ENCODE data around the gene CTXN3. TPM values are rescaled to one million over a fixed set of nuclear protein-coding genes. Genes with fewer than 3 reads are reported as not detected.
"Not testable (repeated sequence)": the region's sequence is repeated elsewhere in the genome, so short reads cannot be mapped to it uniquely, and the experiment has no call there.

Gene CTXN3
- total and polyA plus RNA-seq, 10 of the 15 experiments (the other 5 are each of a cell fraction or from before 2014, with no cell fraction given) = not detected

DNA sequence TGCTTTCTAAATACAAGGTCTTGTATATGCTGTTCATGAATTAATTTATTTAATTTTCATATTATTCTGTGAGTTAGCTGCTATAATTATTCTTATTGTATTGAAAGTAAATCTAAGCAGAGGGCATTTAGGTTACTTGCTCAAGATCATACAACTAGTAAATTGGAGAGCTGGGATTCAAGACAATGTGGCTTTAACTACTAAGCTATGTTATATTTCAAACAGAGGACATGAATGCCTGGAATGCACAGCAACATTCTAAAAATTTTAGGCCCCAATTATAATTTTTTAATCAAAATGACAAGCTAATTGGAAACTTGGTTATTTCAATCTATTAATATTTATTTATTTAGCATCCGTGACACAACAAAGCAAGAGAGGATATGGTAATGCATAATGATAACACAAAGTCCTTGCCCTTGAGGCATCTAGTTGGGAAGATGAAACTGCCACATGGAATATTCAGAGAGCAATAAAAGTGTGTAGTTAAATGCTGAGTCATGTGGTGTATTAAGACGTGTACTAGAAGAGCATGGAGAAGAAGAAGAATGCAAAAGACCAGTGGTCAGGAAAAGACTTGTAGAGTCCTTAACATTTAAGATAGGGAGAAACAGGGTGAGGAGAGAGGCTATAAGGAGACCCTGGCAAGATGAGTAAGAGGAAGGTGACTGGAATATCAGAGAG is 24.4 kb downstream of the CTXN3 start:
- POLR2A ChIA-PET = no interaction called here
- SMC1A ChIA-PET (ENCODE audit: uncharacterized antibody, unreplicated experiment) = interaction anchor here (1.0 to 1.3 kb wide), 3 partner anchors 10 to 195 kb away, joined by 3 to 6 read pairs (median 3); no protein-coding TSS in a partner anchor
- Histone ChIP-seq H3K79me2 (ENCODE audit: control insufficient read depth, insufficient read depth, low read length) (no peaks in the 10 kb centered on the region), H4K20me1 (ENCODE audit: control insufficient read depth, insufficient read depth) (no peaks in the 10 kb centered on the region), H3K27ac (ENCODE audit: control insufficient read depth, insufficient read depth) (no peak overlapping the region), H3K4me1 (ENCODE audit: control insufficient read depth, insufficient read depth, low read length) (no peaks in the 10 kb centered on the region), H3K9ac (ENCODE audit: control insufficient read depth, insufficient read depth, low read length) (no peak overlapping the region), H2AFZ (ENCODE audit: control insufficient read depth, low read depth, low read length) (no peak overlapping the region), H3K4me3 (no peak overlapping the region), H3K36me3 (ENCODE audit: control insufficient read depth in 2 of 2, insufficient read depth in 2 of 2, low read length in 1 of 2) (no peaks in the 10 kb centered on the region), H3K9me3 (replicated peaks; ENCODE audit: control insufficient read depth, insufficient read depth, low read length) (no peaks in the 10 kb centered on the region), H3K4me2 (ENCODE audit: control insufficient read depth, insufficient read depth) (no peak overlapping the region), H3K27me3 (replicated peaks in 1 of 2; ENCODE audit: control insufficient read depth in 2 of 2, insufficient read depth in 2 of 2, low read length in 1 of 2) (no peaks in the 10 kb centered on the region)
- in situ Hi-C loops (cut with MboI) = no loop called here
- DNase-seq (ENCODE audit: low read depth, low spot score) (no peak), ATAC-seq (no peak), FAIRE-seq (no peak)
- CTCF ChIA-PET = interaction anchor here (0.7 to 1.1 kb wide), 3 partner anchors 15 to 134 kb away, joined by 3 to 4 read pairs (median 4); no protein-coding TSS in a partner anchor
- RAD21 ChIA-PET (ENCODE audit: unreplicated experiment) = interaction anchor here (1.0 to 1.1 kb wide), 2 partner anchors 87 to 109 kb away, joined by 4 read pairs; no protein-coding TSS in a partner anchor
- intact Hi-C loops (cut with micrococcal nuclease; ENCODE audit: unreplicated experiment) = no loop called here
- WGBS (ENCODE audit: insufficient coverage, insufficient replicate concordance, low lambda C conversion rate, missing lambda C conversion rate) = 52% methylated on average over 2 of the region's 2 CpGs
- no TSS peak for BruUV-seq (replicated peaks)
- no peak for TF ChIP-seq CREB1 (IDR thresholded peaks at IDR 0.05; ENCODE audit: low read depth)
- no peak for TF ChIP-seq PAX8 (IDR thresholded peaks at IDR 0.05)
- no peak for TF ChIP-seq RELA (IDR thresholded peaks at IDR 0.05; ENCODE audit: borderline replicate concordance, partially characterized antibody)
- no peak for TF ChIP-seq MTA2 (IDR thresholded peaks at IDR 0.05; ENCODE audit: low read depth)
- no peak for TF ChIP-seq SMAD1 (IDR thresholded peaks at IDR 0.05; ENCODE audit: low read depth, partially characterized antibody)
- no peak for TF ChIP-seq POLR2AphosphoS2 (IDR thresholded peaks at IDR 0.05; ENCODE audit: low read depth, low read length)
- TF ChIP-seq CHD2 (IDR thresholded peaks at IDR 0.05; ENCODE audit: borderline replicate concordance, low read depth, low read length) = no peak
- no peak for TF ChIP-seq TBL1XR1 (IDR thresholded peaks at IDR 0.05; ENCODE audit: low read depth, low read length)
- TF ChIP-seq, protein P1, sequence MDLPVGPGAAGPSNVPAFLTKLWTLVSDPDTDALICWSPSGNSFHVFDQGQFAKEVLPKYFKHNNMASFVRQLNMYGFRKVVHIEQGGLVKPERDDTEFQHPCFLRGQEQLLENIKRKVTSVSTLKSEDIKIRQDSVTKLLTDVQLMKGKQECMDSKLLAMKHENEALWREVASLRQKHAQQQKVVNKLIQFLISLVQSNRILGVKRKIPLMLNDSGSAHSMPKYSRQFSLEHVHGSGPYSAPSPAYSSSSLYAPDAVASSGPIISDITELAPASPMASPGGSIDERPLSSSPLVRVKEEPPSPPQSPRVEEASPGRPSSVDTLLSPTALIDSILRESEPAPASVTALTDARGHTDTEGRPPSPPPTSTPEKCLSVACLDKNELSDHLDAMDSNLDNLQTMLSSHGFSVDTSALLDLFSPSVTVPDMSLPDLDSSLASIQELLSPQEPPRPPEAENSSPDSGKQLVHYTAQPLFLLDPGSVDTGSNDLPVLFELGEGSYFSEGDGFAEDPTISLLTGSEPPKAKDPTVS (IDR thresholded peaks at IDR 0.05; ENCODE audit: low read depth, low read length) = no peak
- TF ChIP-seq, protein P2, sequence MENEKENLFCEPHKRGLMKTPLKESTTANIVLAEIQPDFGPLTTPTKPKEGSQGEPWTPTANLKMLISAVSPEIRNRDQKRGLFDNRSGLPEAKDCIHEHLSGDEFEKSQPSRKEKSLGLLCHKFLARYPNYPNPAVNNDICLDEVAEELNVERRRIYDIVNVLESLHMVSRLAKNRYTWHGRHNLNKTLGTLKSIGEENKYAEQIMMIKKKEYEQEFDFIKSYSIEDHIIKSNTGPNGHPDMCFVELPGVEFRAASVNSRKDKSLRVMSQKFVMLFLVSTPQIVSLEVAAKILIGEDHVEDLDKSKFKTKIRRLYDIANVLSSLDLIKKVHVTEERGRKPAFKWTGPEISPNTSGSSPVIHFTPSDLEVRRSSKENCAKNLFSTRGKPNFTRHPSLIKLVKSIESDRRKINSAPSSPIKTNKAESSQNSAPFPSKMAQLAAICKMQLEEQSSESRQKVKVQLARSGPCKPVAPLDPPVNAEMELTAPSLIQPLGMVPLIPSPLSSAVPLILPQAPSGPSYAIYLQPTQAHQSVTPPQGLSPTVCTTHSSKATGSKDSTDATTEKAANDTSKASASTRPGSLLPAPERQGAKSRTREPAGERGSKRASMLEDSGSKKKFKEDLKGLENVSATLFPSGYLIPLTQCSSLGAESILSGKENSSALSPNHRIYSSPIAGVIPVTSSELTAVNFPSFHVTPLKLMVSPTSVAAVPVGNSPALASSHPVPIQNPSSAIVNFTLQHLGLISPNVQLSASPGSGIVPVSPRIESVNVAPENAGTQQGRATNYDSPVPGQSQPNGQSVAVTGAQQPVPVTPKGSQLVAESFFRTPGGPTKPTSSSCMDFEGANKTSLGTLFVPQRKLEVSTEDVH (IDR thresholded peaks at IDR 0.05; ENCODE audit: low read depth, partially characterized antibody) = no peak
- no peak for TF ChIP-seq NFYA (IDR thresholded peaks at IDR 0.05; ENCODE audit: borderline replicate concordance, low read depth, low read length)
- TF ChIP-seq POLR2AphosphoS5 (IDR thresholded peaks at IDR 0.05; ENCODE audit: low read length) = no peak
- TF ChIP-seq RAD51 (IDR thresholded peaks at IDR 0.05) = no peak

DNA sequence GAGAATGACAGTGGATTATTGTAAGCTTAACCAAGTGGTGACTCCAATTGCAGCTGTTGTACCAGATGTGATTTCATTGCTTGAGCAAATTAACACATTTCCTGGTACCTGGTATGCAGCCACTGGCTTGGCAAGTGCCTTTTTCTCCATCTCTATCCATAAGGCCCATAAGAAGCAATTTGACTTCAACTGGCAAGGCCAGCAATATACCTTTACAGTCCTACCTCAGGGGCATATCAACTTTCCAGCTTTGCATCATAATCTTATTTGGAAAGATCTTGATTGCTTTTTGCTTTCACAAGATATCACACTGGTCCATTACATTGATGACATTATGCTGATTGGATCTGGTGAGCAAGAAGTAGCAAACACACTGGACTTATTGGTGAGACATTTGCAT is 28.1 kb downstream of the CTXN3 start:
- H4K20me1 ChIP-seq (ENCODE audit: control insufficient read depth, insufficient read depth); H3K27me3 ChIP-seq (replicated peaks in 1 of 2; ENCODE audit: control insufficient read depth in 2 of 2, insufficient read depth in 2 of 2, low read length in 1 of 2); in situ Hi-C loops (cut with MboI); H3K27ac ChIP-seq (ENCODE audit: control insufficient read depth, insufficient read depth); POLR2A ChIA-PET; H3K79me2 ChIP-seq (ENCODE audit: control insufficient read depth, insufficient read depth, low read length); H3K4me3 ChIP-seq; CTCF ChIA-PET; H3K4me1 ChIP-seq (ENCODE audit: control insufficient read depth, insufficient read depth, low read length); DNase-seq (ENCODE audit: low read depth, low spot score); H3K36me3 ChIP-seq (ENCODE audit: control insufficient read depth in 2 of 2, insufficient read depth in 2 of 2, low read length in 1 of 2); H3K4me2 ChIP-seq (ENCODE audit: control insufficient read depth, insufficient read depth); H2AFZ ChIP-seq (ENCODE audit: control insufficient read depth, low read depth, low read length); H3K9me3 ChIP-seq (replicated peaks; ENCODE audit: control insufficient read depth, insufficient read depth, low read length); ATAC-seq; intact Hi-C loops (cut with micrococcal nuclease; ENCODE audit: unreplicated experiment); BruUV-seq (replicated peaks); FAIRE-seq; RAD21 ChIA-PET (ENCODE audit: unreplicated experiment); H3K9ac ChIP-seq (ENCODE audit: control insufficient read depth, insufficient read depth, low read length): not testable (repeated sequence)
- SMC1A ChIA-PET (ENCODE audit: uncharacterized antibody, unreplicated experiment) = interaction anchor here (0.7 kb wide), 1 partner anchor 1195 kb away, joined by 3 read pairs; no protein-coding TSS in a partner anchor
